HG03378 (cell line): ENCODE data around the gene QRICH2.
"Not testable (repeated sequence)": the region's sequence is repeated elsewhere in the genome, so short reads cannot be mapped to it uniquely, and the experiment has no call there.

ENCODE experiments used
- ATAC-seq: cut with Tn5 transposase; IDR thresholded peaks from one replicate; pipeline ENCODE4 v1.9.1; 2021; ENCODE audit warnings: mild to moderate bottlenecking, moderate library complexity; ENCODE audit not compliant: unreplicated experiment

QRICH2 gene

GRCh38 chr17:76278268-76278908 is 29.7 kb downstream of the QRICH2 start:
- no peak for ATAC-seq

GRCh38 chr17:76277300-76278267 is 30.5 kb downstream of the QRICH2 start:
- no peak for ATAC-seq

- no peak for ATAC-seq
Observed at GRCh38 chr17:76276461-76277299, 31.4 kb downstream of the QRICH2 start.

- ATAC-seq, result no peak
Observed at GRCh38 chr17:76276069-76276431, 32.0 kb downstream of the QRICH2 start.

GRCh38 chr17:76275382-76276068 is 32.6 kb downstream of the QRICH2 start:
- ATAC-seq, result no peak

- no peak for ATAC-seq
Observed at GRCh38 chr17:76274112-76274956, 33.7 kb downstream of the QRICH2 start.

GRCh38 chr17:76273445-76274111 is 34.5 kb downstream of the QRICH2 start:
- ATAC-seq, result no peak

GRCh38 chr17:76272541-76273444 is 35.3 kb downstream of the QRICH2 start:
- peak; percentile 24 for ATAC-seq

GRCh38 chr17:76271669-76272540 is 36.2 kb downstream of the QRICH2 start:
- peak; percentile 35 for ATAC-seq

- ATAC-seq, result no peak
Observed at GRCh38 chr17:76270770-76271668, 37.1 kb downstream of the QRICH2 start.

- ATAC-seq, result no peak
Observed at GRCh38 chr17:76270127-76270592, 37.9 kb downstream of the QRICH2 start.

GRCh38 chr17:76268991-76269981 is 38.8 kb downstream of the QRICH2 start:
- ATAC-seq, result no peak

GRCh38 chr17:76268015-76268749 is 39.9 kb downstream of the QRICH2 start:
- ATAC-seq, result no peak

GRCh38 chr17:76267581-76268001 is 40.5 kb downstream of the QRICH2 start:
- ATAC-seq, result not testable (repeated sequence)
